ENCODE measurements around the gene NDE1.

The NDE1 gene

GRCh38 chr16:15737140-15737644 lies 87.1 kb downstream of the NDE1 start:
- DNase-seq (ENCODE audit: low read depth in 2 of 2), result no peak

- no peak for DNase-seq (ENCODE audit: low read depth in 2 of 2)
Observed at GRCh38 chr16:15739464-15739863, 89.4 kb downstream of the NDE1 start.

DNA sequence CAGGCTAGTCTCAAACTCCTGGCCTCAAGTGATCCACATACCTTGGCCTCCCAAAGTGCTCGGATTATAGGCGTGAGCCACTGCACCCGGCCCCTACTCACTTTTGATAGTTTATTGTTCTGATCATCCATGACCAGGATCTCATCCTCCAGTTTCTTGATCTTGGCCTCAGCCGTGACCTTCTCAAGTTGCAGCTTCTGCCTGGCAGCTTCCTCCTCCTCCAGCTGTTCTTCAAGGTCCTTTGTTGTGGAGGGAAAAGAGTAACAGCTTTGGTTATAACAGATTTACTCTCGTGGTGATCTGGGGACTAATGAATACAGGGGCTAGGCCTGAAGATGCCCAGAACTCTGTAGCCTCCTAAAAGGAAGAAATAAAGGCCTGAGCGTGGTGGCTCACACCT lies 89.9 kb downstream of the NDE1 start:
- no peak for DNase-seq (ENCODE audit: low read depth in 2 of 2)

DNA sequence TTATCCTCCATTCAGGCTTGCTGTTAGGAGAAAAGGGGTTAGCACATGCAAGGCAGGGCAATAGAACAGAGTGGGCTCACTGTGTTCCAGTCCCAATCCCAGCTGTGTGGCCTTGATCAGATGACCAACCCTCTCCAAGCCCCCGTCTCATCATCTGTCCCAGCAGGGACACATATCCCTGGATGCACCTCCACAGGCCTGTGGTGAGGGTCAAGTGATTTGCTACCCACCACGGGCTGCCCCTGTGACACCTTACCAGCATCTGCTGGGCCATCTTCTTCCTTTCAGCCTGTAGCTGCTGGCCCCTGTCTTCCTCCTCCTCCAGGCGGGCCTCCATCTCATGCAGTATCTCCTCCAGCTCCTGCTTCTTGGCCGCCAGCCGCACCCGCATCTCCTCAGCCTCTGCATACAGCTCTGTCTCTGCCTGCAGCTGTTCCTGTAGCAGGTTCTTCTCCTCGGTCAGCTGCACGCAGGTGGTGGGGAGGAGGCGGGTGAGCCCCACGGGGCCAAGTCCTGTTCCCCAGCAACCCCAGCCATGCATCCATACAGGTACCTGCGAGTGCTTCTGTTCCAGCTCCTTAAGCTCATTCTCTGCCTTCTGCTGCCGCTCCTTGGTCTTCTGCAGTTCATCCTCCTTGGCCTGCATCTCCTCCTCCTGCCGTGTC lies 91.3 kb downstream of the NDE1 start:
- DNase-seq (ENCODE audit: low read depth in 2 of 2), result no peak

DNA sequence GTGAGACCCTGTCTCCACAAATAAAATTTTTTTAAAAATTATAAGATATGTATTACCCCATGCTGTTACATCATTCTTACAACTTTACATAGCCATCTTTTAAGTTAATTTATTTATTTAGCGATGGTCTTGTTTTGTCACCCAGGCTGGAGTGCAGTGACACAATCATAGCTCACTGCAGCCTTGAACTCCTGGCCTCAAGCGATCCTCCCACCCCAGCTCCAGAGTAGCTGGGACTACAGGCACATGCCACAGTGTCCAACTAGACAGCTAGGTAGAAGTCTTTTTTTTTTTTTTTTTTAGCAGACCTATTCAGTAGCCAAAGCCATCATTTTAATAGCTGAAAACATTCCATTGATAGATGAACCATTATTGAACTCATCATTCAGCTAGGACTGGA lies 92.7 kb downstream of the NDE1 start:
- DNase-seq (ENCODE audit: low read depth in 2 of 2), result no peak

DNA sequence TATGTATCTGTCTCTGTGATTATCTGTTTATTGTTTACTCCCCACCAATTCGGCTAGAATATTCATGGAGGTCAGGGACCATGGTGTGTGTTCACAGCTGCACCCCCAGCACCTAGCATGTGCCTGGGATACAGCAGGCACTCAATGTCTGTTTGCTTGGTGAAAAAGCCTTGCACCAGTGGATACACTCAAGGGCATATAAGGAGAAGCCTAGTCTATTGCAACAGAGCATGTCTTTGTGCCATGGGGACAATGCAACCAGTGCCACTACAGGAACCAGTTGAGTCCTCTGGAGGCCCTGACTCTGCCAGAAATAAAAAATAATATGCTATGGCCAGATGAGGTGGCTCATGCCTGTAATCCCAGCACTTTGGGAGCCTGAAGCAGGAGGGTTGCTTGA lies 93.6 kb downstream of the NDE1 start:
- DNase-seq (ENCODE audit: low read depth in 2 of 2), result no peak

DNA sequence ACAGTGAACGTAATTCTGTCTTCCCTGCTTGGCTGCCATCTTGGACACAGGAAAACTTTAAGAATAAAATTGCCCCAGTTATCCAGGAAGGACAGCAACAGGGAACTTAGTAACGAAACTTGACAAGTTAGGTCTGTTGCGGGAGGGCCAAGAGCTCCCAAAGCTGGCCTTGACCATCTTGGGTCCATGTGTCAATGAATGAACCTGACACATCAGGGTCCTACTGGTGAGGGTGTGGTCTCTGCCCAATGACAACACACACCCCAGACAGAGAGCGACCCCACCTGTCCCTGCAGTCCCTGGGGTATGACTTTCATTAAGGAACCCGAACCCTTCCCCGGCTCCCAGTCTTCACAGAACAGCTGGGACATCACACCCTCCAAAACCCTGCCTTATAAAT lies 96.3 kb downstream of the NDE1 start:
- DNase-seq (ENCODE audit: low read depth in 2 of 2), result no peak

DNA sequence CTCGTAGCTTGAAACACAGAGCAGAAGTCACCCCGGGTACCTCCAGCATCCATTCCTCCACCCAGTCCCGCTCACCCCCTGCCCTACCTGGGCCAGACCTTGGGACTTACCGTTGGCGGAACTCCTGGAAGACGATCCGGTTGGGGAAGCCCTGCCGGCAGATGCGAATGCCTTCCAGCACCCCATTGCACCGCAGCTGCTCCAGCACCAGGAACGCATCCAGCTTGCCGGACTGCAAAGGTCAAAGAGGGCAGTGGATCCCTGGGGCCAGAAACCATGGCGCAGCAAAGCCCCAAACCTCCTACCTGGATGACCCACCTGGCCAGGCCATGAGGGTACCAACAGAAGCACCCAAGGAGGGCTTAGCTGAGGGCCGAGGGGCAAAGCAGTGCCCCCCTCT lies 97.9 kb downstream of the NDE1 start:
- DNase-seq (ENCODE audit: low read depth in 2 of 2), result no peak

DNA sequence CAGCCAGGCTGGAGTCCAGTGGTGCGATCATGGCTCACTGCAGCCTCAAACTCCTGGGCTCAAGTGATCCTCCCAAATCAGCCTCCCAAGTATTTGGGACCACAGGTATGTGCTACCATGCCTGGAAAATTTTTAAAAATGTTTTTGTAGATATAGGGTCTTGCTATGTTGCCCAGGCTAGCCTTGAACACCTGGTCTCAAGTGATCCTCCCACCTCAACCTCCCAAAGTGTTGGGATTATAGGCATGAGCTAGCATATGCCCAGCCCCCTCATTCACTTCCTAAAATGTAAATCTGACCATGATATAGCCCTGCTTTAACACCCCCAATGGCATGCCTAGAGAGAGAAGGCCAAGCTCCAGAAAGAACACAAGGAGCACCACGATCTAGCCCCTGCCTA lies 98.6 kb downstream of the NDE1 start:
- no peak for DNase-seq (ENCODE audit: low read depth in 2 of 2)

DNA sequence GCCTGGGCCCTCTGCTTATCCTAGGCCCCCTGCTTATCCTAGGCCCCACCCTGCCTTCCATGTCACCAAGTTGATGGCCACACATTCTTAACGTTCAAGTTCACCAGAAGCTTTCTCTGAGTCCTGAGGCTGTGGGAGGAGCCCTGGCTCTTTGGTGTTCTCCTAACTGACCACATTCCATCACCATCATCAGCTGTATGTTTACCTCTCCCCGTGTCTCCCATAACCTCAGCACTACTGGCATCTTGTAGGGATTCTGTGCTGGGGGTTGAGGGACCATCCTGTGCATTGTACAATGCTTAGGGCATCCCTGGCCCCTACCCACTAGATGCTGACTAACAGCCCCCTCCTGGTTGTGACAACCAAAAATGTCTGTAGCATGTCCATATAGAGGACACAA lies 99.3 kb downstream of the NDE1 start:
- DNase-seq (ENCODE audit: low read depth in 2 of 2), result no peak

DNA sequence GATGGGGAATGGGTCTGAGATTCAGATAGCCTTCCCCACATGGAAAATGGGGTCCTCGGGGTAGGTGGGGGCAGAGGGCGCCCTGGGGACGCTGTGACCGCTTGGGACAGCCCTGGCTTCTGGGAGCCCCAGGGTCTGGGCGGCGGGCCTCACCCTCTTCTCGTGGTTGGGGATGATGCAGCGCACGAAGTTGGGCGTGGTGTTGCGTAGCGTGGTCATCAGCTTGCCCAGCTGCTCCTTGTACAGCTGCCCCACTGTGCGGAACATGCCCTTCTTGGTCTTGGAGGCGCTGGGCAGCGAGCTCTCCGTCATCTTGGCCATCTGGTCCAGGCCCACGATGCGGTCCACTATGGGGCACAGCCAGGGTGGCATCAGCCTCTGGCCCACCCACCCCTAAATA lies 99.9 kb downstream of the NDE1 start:
- DNase-seq (ENCODE audit: low read depth in 2 of 2), result no peak

- no peak for DNase-seq (ENCODE audit: low read depth in 2 of 2)
Observed at GRCh38 chr16:15751940-15752339, 101.9 kb downstream of the NDE1 start.

- no peak for DNase-seq (ENCODE audit: low read depth in 2 of 2)
Observed at GRCh38 chr16:15752717-15753488, 102.9 kb downstream of the NDE1 start.

- no peak for DNase-seq (ENCODE audit: low read depth in 2 of 2)
Observed at GRCh38 chr16:15754821-15755534, 104.9 kb downstream of the NDE1 start.

- DNase-seq (ENCODE audit: low read depth in 2 of 2), result no peak
Observed at GRCh38 chr16:15757077-15757386, 107.0 kb downstream of the NDE1 start.

GRCh38 chr16:15757630-15758251 lies 107.7 kb downstream of the NDE1 start:
- no peak for DNase-seq (ENCODE audit: low read depth in 2 of 2)

- no peak for DNase-seq (ENCODE audit: low read depth in 2 of 2)
Observed at GRCh38 chr16:15759070-15759469, 109.0 kb downstream of the NDE1 start.

GRCh38 chr16:15760129-15760528 lies 110.1 kb downstream of the NDE1 start:
- DNase-seq (ENCODE audit: low read depth in 2 of 2), result no peak

- no peak for DNase-seq (ENCODE audit: low read depth in 2 of 2)
Observed at GRCh38 chr16:15764112-15764511, 114.1 kb downstream of the NDE1 start.

- DNase-seq (ENCODE audit: low read depth in 2 of 2), result no peak
Observed at GRCh38 chr16:15765116-15765515, 115.1 kb downstream of the NDE1 start.

DNA sequence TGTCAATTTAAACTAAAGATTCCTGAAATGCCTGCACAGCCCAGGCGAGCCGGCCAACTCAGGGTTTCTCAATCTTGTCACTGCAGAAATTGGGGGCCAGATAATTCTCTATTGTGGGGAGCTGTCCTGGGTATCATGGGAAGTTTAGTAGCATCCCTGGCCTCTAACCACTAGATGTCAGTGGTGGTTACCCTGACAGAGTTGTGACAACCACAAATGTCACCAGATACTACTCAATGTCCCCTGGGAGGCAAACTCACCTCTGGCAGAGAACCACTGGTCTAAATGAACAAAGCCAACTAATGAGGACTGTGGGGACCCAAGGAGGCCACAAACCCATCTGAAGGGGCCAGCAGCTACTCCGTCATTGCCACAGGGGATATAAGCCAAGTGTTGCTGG lies 115.8 kb downstream of the NDE1 start:
- no peak for DNase-seq (ENCODE audit: low read depth in 2 of 2)

GRCh38 chr16:15766918-15767317 lies 116.9 kb downstream of the NDE1 start:
- no peak for DNase-seq (ENCODE audit: low read depth in 2 of 2)

DNA sequence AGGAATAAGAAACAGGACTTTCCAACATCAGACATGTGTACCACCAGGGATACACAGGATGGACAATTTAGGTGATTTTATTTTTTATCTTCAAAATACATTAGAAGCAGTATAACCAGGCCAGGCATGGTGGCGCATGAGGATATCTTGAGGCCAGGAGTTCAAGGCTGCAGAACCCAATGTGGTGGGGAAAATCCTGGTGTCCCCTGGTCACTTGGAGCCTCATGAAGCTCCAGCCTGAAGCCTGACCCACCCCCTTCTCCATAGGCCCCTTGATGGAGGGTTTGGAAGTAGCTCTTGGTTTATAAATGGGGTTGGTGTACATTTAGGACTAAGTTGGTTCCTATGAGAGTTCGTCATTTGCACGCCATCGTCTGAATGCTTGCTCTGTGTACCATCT lies 118.2 kb downstream of the NDE1 start:
- no peak for DNase-seq (ENCODE audit: low read depth in 2 of 2)

Measured in stimulated activated CD8-positive, alpha-beta memory T cell treated with anti-CD3 and anti-CD28 coated beads, Interleukin-7, amount 100 ng/mL, for 1 hour (primary cell).